ENCODE data around the gene SHC3.

Gene SHC3

DNA sequence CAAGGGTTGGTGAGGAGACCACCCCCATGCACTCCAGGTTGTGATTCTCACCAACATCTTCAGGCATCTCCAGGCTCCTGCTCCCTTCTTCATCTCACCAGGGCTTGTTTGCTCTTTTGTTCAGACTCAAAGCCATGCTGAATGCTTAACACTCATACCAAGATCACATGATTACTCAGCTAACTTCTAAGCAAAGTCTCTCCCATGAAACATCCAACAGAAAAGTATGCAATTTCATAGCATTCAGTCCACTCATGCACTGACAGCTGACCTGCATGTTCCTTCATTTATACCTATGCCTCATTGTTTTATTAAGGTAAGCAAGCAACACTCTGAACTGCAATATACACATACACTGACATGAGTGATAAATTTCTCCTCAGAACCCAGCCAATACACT lies 69.0 kb downstream of the SHC3 start:
- Mint-ChIP-seq H3K9me3 (no peaks in the 10 kb centered on the region), H3K4me1 (no peaks in the 10 kb centered on the region), H3K36me3 (ENCODE audit: low read depth) (no peaks in the 10 kb centered on the region), H3K27me3 (ENCODE audit: low read depth) (no peaks in the 10 kb centered on the region), H3K4me3 (no peak overlapping the region), H3K27ac (no peak overlapping the region)
- TF ChIP-seq, protein P1, sequence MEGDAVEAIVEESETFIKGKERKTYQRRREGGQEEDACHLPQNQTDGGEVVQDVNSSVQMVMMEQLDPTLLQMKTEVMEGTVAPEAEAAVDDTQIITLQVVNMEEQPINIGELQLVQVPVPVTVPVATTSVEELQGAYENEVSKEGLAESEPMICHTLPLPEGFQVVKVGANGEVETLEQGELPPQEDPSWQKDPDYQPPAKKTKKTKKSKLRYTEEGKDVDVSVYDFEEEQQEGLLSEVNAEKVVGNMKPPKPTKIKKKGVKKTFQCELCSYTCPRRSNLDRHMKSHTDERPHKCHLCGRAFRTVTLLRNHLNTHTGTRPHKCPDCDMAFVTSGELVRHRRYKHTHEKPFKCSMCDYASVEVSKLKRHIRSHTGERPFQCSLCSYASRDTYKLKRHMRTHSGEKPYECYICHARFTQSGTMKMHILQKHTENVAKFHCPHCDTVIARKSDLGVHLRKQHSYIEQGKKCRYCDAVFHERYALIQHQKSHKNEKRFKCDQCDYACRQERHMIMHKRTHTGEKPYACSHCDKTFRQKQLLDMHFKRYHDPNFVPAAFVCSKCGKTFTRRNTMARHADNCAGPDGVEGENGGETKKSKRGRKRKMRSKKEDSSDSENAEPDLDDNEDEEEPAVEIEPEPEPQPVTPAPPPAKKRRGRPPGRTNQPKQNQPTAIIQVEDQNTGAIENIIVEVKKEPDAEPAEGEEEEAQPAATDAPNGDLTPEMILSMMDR (IDR thresholded peaks at IDR 0.05; ENCODE audit: unreplicated experiment in 3 of 3), result no peak

DNA sequence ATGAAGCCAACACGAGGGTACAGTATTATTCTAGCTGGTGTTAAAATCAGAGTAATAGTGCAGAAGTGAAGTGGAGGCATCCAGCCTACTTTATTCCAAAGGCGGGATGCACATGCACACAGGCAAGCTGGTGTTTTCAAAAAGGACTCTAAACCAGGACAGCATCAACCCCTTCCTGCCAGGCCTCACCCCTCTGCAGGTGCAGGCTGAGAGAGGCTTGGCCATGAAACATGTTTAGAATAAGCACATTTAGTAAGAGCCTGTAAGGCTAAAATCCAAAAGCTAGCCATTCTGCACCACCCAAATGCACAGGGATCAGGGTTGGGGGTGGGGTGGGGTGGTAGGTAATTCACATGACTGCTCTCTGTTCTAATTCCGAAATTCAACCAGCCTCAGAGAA lies 71.2 kb downstream of the SHC3 start:
- Mint-ChIP-seq H3K27ac (no peak overlapping the region), H3K4me1 (no peaks in the 10 kb centered on the region)
- TF ChIP-seq, protein P1 (IDR thresholded peaks at IDR 0.05; ENCODE audit: unreplicated experiment in 3 of 3), result no peak

DNA sequence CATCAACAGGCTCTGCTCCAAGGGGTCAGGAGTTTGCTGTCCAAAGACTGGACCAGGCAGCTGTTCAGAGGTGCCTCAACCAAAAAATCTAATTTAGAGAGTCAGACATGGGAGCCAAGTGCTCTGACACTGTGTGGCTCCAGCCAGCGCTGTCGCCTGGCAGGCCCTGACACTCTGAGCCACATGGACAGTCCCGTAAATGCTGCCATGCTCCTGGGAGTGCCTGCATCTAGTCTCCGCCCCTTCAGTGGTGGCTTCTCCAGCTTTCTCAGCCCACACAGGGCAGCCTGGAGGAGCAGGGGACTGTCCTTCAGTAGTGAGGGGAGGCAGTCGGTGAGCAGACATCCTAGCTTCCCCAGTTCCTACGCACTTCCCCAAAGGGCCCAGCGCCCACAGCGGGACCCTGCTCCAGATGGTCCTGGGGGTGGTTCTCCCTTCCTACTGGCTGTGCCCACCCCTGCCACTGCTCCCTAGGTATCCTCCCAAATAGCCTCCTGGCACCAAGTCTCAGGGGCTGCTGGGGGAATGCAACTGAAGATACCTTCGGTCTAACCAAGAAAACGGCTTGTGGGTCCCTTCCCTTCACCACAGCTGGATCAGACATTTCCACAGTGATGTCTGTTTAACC lies 72.3 kb downstream of the SHC3 start:
- no peak overlapping the region for H3K4me3 Mint-ChIP-seq
- no peaks in the 10 kb centered on the region for H3K36me3 Mint-ChIP-seq (ENCODE audit: low read depth)
- no peaks in the 10 kb centered on the region for H3K27me3 Mint-ChIP-seq (ENCODE audit: low read depth)
- TF ChIP-seq, protein P1 (IDR thresholded peaks at IDR 0.05; ENCODE audit: unreplicated experiment in 3 of 3), result no peak
- no peaks in the 10 kb centered on the region for H3K4me1 Mint-ChIP-seq
- H3K9me3 Mint-ChIP-seq, result no peaks in the 10 kb centered on the region
- no peak overlapping the region for H3K27ac Mint-ChIP-seq

More for the DNA sequence above, 71.2 kb downstream of the SHC3 start:
- H3K27me3 Mint-ChIP-seq (ENCODE audit: low read depth), result no peaks in the 10 kb centered on the region
- no peak overlapping the region for H3K4me3 Mint-ChIP-seq
- H3K36me3 Mint-ChIP-seq (ENCODE audit: low read depth), result no peaks in the 10 kb centered on the region
- H3K9me3 Mint-ChIP-seq, result no peaks in the 10 kb centered on the region

DNA sequence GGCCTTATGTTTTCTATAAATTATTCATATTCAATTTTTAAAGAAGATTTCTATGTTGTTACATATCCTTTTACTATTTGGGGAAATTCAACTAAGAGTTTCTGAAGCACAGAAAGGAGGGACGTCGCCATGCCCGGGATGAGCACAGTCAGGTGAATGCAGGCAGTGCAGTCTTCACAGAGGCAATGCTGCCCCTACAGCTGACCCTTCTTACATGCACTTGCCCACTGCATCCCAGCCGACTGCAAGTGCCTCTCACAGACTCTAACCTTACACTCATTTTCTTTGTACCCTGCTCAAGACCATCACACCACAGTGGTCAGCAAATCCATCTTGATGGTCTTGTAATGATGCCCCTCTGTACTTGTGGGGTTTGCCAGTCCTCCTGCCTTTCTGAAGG lies 73.8 kb downstream of the SHC3 start:
- Mint-ChIP-seq H3K27me3 (ENCODE audit: low read depth) (no peaks in the 10 kb centered on the region), H3K27ac (no peak overlapping the region), H3K9me3 (no peaks in the 10 kb centered on the region), H3K4me1 (no peaks in the 10 kb centered on the region), H3K4me3 (no peak overlapping the region), H3K36me3 (ENCODE audit: low read depth) (no peaks in the 10 kb centered on the region)
- TF ChIP-seq, protein P1 (IDR thresholded peaks at IDR 0.05; ENCODE audit: unreplicated experiment in 3 of 3), result no peak

DNA sequence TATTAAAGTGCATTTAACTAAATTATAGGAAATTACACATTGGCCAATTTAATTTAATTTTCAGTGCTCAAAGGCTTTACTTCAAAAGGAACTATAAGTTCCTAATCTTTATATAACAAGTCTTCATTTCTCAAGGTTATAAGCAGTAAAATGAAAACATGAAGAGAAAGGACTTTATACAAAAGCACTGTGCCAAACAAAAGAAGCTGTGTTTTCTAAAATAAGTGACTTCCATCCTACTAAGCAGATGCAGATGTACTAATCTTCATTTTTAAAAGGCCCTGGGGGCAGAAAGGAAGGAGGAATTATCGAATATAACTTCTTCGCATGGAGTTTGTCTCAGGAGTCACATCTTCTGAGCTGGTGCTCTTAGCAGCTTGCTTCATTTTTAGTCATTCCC lies 81.4 kb downstream of the SHC3 start:
- no peaks in the 10 kb centered on the region for H3K36me3 Mint-ChIP-seq (ENCODE audit: low read depth)
- H3K27ac Mint-ChIP-seq, result no peak overlapping the region
- H3K9me3 Mint-ChIP-seq, result no peaks in the 10 kb centered on the region
- TF ChIP-seq, protein P1 (IDR thresholded peaks at IDR 0.05; ENCODE audit: unreplicated experiment in 3 of 3), result no peak
- H3K4me1 Mint-ChIP-seq, result peaks cover 6% of the 10 kb centered on the region
- no peaks in the 10 kb centered on the region for H3K27me3 Mint-ChIP-seq (ENCODE audit: low read depth)
- no peak overlapping the region for H3K4me3 Mint-ChIP-seq

DNA sequence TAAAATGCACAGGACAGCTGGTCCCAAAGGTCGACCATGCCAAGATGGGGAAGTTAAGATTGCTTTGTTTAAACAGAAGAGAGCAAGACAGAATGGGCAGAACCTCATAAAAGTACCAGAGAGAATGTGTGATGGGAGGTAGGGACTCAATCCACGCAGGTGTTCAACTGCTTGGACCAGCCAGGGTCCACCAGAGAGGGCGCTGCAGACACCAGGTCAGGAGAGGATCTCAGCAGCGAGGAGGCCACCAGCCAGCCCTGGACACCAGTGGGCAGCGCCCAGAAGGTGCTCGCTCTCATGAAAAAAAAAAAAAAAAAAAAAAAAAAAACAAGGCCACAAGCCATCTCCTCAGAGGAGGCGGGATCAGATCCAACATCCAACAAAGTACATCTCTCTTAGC lies 81.8 kb downstream of the SHC3 start:
- Mint-ChIP-seq H3K4me1 (peaks cover 6% of the 10 kb centered on the region), H3K4me3 (no peak overlapping the region), H3K27me3 (ENCODE audit: low read depth) (no peaks in the 10 kb centered on the region), H3K36me3 (ENCODE audit: low read depth) (no peaks in the 10 kb centered on the region), H3K27ac (no peak overlapping the region), H3K9me3 (no peaks in the 10 kb centered on the region)
- TF ChIP-seq, protein P1 (IDR thresholded peaks at IDR 0.05; ENCODE audit: unreplicated experiment in 3 of 3), result no peak

Measured in nephron (organoid).